Vagina (tissue), 2 donors: ENCODE measurements around the gene RPTOR. TPM values are rescaled to one million over a fixed set of nuclear protein-coding genes. Genes with fewer than 3 reads are reported as not detected.

Source experiments
- DNase-seq, 2 donors: peaks; one replicate each; pipeline ENCODE4 v3.0.0-alpha.2; 2017; ENCODE audit errors: extremely low spot score in 2 of 2
- H3K27ac ChIP-seq: fragments of 200-600 bp; sonication (generic); one replicate; pipeline ENCODE4 v1.5.1; 2019
- H3K27me3 ChIP-seq: fragments of 200-600 bp; sonication (generic); one replicate; pipeline ENCODE4 v1.5.1; 2019
- H3K36me3 ChIP-seq, 2 donors: fragments of 200-600 bp; sonication (generic); one replicate each; pipeline ENCODE4 v1.5.1; 2017 to 2019
- H3K4me1 ChIP-seq: fragments of 200-600 bp; sonication (generic); one replicate; pipeline ENCODE4 v1.5.1; 2019
- H3K4me3 ChIP-seq, 2 donors: fragments of 200-600 bp; sonication (generic); 1 replicate in 1 of 2; 2 replicates in 1 of 2; pipeline ENCODE4 v1.5.1; 2016 to 2019
- H3K9me3 ChIP-seq: fragments of 200-600 bp; sonication (generic); one replicate; pipeline ENCODE4 v1.5.1; 2019
- POLR2A ChIP-seq, 2 donors: fragments of 450-650 bp; IDR thresholded peaks; one replicate each; pipeline ENCODE4 v1.6.1; 2017; ENCODE audit warnings: antibody characterized with exemption in 2 of 2, mild to moderate bottlenecking in 2 of 2, moderate library complexity in 2 of 2
- POLR2AphosphoS5 ChIP-seq, 2 donors: sonication (generic); formaldehyde crosslinking; IDR thresholded peaks; one replicate each; pipeline ENCODE4 v1.9.0; 2017; ENCODE audit warnings: antibody characterized with exemption in 2 of 2, mild to moderate bottlenecking in 2 of 2, low read depth in 1 of 2; ENCODE audit not compliant: insufficient read depth in 1 of 2
- intact Hi-C: fragments of 100-400 bp; cut with DNase I; formaldehyde crosslinking; loops from one replicate; pipeline ENCODE4 v1.15.1; 2023
- total RNA-seq: library from RNA; depleted of rRNA; stranded (reverse); fragments of >200 nt; gene quantifications from one replicate; pipeline ENCODE4 v1.2.3, GENCODE V29; 2016
- TF ChIP-seq, protein P1 (sequence below), 3 experiments: fragments of 450-650 bp in 2 of 3; fragments of 200-600 bp in 1 of 3; sonication (generic) in 1 of 3; IDR thresholded peaks; one replicate each; pipeline ENCODE4 v1.5.1; 2017 to 2019; ENCODE audit warnings: antibody characterized with exemption in 3 of 3, mild to moderate bottlenecking in 2 of 3, moderate library complexity in 2 of 3

Gene RPTOR
- total RNA-seq, 1 donor from 2014 or later: 38.3 TPM

- DNase-seq: no peak
- Histone ChIP-seq H3K4me3 (no peak overlapping the region), H3K27ac (peak overlapping the region; percentile 47), H3K9me3 (no peaks in the 10 kb centered on the region), H3K27me3 (no peaks in the 10 kb centered on the region), H3K36me3 (peaks cover 0 to 7% of the 10 kb centered on the region in 2 donors), H3K4me1 (peaks cover 22% of the 10 kb centered on the region)
- intact Hi-C loops: no loop called here
- TF ChIP-seq POLR2A (IDR thresholded peaks at IDR 0.05) (no peak), POLR2AphosphoS5 (IDR thresholded peaks at IDR 0.05; ENCODE audit: insufficient read depth in 1 of 2, low read depth in 1 of 2) (no peak)
- TF ChIP-seq, protein P1, sequence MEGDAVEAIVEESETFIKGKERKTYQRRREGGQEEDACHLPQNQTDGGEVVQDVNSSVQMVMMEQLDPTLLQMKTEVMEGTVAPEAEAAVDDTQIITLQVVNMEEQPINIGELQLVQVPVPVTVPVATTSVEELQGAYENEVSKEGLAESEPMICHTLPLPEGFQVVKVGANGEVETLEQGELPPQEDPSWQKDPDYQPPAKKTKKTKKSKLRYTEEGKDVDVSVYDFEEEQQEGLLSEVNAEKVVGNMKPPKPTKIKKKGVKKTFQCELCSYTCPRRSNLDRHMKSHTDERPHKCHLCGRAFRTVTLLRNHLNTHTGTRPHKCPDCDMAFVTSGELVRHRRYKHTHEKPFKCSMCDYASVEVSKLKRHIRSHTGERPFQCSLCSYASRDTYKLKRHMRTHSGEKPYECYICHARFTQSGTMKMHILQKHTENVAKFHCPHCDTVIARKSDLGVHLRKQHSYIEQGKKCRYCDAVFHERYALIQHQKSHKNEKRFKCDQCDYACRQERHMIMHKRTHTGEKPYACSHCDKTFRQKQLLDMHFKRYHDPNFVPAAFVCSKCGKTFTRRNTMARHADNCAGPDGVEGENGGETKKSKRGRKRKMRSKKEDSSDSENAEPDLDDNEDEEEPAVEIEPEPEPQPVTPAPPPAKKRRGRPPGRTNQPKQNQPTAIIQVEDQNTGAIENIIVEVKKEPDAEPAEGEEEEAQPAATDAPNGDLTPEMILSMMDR (IDR thresholded peaks at IDR 0.05): no peak
Measured at GRCh38 chr17:80858301-80859001, 313.8 kb downstream of the RPTOR start.

DNA sequence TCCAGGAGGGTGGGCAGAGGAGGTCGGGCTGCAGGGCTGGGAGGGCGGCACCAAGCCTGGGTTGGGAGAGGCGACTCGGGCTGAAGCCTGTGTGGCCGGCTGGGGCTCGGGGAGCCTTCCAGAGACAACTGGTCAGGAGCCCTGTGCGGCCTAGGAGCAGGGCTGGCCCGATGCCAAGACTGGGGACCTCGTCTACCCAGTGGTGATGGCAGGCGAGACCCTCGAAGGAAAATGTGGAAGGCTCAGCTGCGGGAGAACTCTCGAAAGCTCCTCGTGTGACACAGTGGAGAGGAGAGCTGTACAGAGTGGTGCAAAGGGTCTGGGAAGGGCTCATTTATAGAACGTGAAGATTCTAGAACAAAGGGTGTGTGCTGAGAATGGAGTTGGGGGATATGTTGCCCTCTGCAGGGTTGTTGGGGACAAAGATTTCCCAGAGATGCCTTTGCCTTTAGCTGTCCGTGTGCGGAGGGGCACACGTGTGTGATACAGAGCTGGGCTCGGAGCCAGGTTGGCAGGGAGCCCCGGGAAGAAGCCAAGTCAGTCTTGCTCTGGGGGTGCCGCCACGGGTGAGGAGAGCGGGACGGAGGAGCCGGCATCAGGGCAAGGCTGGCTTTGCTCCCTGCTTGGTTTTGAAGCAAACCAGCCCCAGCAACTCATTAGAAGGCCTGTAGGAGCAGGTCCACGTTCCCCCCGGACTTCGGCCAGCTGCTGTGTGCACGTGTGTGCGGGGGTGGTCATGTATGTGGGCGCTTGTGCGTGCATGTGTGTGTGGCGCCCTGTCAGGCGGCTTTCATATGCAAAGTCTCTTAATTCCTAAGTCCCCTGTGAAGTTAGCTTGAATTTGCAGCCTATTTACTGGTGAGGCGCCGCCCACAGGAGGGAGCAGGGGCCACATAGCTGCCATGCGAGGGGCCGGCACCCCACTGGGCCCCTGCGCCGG, 314.6 kb downstream of the RPTOR start:
- no peak for DNase-seq
- Histone ChIP-seq H3K27me3 (no peaks in the 10 kb centered on the region), H3K9me3 (no peaks in the 10 kb centered on the region), H3K4me3 (peak overlapping the region in 1 of 2 donors; percentile 22), H3K36me3 (peaks cover 0 to 7% of the 10 kb centered on the region in 2 donors), H3K27ac (peak overlapping the region; percentile 47), H3K4me1 (peaks cover 22% of the 10 kb centered on the region)
- TF ChIP-seq, protein P1 (IDR thresholded peaks at IDR 0.05): peak in 1 of 3 experiments; percentile 14
- TF ChIP-seq POLR2AphosphoS5 (IDR thresholded peaks at IDR 0.05; ENCODE audit: insufficient read depth in 1 of 2, low read depth in 1 of 2) (peak in 1 of 2 donors; percentile 62), POLR2A (IDR thresholded peaks at IDR 0.05) (no peak)
- intact Hi-C loops: no loop called here

DNA sequence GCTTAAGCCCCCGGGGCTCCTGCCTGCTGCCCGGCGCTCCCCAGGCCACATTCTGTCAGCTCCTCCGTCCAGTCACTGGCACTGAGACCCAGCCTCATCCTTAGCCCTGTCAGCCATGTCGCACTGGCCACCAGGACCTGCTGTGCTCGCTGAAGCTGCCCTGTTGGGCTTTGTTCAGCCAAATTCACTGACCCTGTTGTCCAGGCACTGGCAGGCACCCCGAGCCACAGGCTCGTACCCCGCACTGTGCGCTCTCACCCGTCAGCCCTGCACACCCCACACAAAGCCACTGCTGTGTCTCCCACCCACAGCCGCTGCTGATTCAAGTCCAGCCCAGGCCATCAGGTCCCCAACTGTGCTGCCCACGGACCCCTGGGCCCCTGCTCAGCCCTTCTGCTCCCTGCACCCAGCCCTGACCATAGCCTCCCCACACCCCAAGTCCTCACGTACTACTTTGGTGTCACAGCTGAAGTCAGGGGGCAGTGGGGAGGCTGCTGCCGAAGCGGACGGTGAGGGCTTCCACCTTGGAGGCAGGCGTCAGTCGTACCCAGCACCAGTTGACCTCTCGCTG, 315.5 kb downstream of the RPTOR start:
- intact Hi-C loops: loop anchor here (10.0 kb wide), 1 partner anchor 405 kb away; no protein-coding TSS in a partner anchor
- Histone ChIP-seq H3K27me3 (no peaks in the 10 kb centered on the region), H3K36me3 (peaks cover 0 to 7% of the 10 kb centered on the region in 2 donors), H3K4me3 (no peak overlapping the region), H3K27ac (no peak overlapping the region), H3K4me1 (peaks cover 22% of the 10 kb centered on the region), H3K9me3 (no peaks in the 10 kb centered on the region)
- DNase-seq: no peak
- TF ChIP-seq, protein P1 (IDR thresholded peaks at IDR 0.05): no peak

- Histone ChIP-seq H3K4me3 (no peak overlapping the region), H3K27me3 (no peaks in the 10 kb centered on the region), H3K9me3 (no peaks in the 10 kb centered on the region), H3K36me3 (peaks cover 0 to under 1% of the 10 kb centered on the region in 2 donors), H3K27ac (no peak overlapping the region), H3K4me1 (peaks cover 19% of the 10 kb centered on the region)
- DNase-seq: no peak
- TF ChIP-seq POLR2A (IDR thresholded peaks at IDR 0.05) (no peak), POLR2AphosphoS5 (IDR thresholded peaks at IDR 0.05; ENCODE audit: insufficient read depth in 1 of 2, low read depth in 1 of 2) (no peak)
- TF ChIP-seq, protein P1 (IDR thresholded peaks at IDR 0.05): no peak
- intact Hi-C loops: loop anchor here (10.0 kb wide), 1 partner anchor 406 kb away; no protein-coding TSS in a partner anchor
Measured at GRCh38 chr17:80860703-80861417, 316.2 kb downstream of the RPTOR start.
